NK-92 (cell line): Measurements from ENCODE around the gene SSR3.
"Not testable (repeated sequence)": the region's sequence is repeated elsewhere in the genome, so short reads cannot be mapped to it uniquely, and the experiment has no call there.

ENCODE experiments used
- DNase-seq: peaks from one replicate; lab custom pipeline; 2025; ENCODE audit not compliant: unreplicated experiment; lab: John Stamatoyannopoulos, UW

The SSR3 gene

GRCh38 chr3:156576651-156577348 lies 21.9 kb upstream of the SSR3 start:
- DNase-seq = no peak

- no peak for DNase-seq
Measured at GRCh38 chr3:156576051-156576450, 21.1 kb upstream of the SSR3 start.

GRCh38 chr3:156575641-156576040 lies 20.7 kb upstream of the SSR3 start:
- no peak for DNase-seq

GRCh38 chr3:156569881-156570280 lies 15.0 kb upstream of the SSR3 start:
- not testable (repeated sequence) for DNase-seq

DNA sequence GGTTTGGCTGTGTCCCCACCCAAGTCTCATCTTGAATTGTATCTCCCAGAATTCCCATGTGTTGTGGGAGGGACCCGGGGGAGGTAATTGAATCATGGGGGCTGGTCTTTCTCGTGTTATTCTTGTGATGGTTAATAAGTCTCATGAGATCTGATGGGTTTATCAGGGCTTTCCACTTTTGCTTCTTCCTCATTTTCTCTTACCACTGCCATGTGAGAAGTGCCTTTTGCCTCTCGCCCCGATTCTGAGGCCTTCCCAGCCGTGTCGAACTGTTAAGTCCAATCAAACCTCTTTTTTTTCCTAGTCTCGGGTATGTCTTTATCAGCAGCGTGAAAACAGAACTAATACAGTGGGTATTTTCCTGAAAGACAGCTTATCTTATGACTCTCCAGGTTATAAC lies 14.1 kb upstream of the SSR3 start:
- not testable (repeated sequence) for DNase-seq

DNA sequence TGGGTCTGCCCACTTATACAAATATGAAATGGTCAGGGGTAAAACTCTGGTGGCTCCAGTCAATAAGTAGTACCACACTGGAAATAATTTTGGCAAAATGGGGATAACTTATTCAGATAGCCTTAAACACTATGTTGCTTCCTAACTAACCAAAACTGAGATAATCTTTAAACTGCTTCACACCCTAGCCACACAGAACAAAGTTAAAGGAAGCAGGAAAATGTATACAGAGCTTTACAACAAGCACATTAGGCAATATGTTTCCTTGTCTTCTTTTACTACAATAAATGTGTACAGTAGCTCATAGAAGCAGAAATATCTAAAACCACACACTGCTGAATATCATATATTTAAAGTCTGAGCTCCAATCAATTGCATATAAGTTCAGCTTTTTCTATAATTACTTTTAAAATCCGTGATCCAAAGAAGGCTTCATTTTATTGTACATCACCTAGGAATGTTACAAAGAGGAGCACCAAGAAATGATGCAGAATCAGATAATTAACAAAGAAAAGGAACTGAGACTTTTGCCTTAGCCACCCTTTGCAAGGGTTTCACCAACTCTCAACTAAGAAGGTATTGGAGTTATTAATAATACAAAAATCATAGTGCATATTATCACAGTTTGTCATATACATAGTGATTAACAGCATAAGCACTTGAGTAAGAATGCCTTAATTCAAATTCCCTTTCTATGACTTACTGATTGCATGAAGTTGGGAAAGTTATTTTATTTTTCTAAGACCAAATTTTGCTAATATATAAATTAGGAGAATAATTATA lies 9.2 kb upstream of the SSR3 start:
- no peak for DNase-seq

GRCh38 chr3:156562486-156562885 lies 7.6 kb upstream of the SSR3 start:
- not testable (repeated sequence) for DNase-seq

- DNase-seq = no peak
Measured at GRCh38 chr3:156561533-156561932, 6.6 kb upstream of the SSR3 start.

- no peak for DNase-seq
Measured at GRCh38 chr3:156559321-156559720, 4.4 kb upstream of the SSR3 start.

DNA sequence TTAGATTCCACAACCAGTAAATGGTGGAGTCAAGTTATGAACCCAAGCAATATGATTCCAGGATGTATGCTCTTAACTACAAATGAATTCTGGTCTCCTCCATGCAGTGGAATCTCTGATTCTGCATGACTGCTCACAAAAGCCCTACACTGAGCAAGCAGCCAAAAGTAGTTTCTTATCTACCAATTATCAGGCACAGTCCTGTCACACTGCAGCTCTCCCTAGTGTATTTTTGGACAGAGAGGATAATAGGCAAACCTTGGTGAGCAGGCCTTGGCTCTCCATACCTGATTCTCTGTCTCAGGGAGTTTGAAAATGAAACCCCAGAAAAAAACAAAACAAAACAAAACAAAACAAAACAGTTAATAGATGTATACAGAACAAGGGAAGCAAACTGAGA lies 3.5 kb upstream of the SSR3 start:
- DNase-seq = no peak

DNA sequence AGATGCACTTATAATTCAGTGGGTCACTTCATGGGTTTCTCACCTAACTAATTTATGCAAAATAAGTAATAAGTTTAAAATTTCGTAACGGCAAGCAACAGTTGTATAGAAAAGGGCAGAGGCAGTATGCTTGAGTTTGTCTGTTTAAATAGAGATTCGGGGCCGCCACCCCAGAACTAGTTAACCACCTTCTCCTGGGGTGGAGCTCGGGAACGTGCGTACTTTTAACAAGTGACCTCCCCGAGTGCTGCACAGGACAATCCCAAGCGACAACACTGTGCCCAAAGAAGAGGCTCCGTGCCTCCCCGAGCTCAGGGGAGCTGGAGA lies 439 bp downstream of the SSR3 start:
- no peak for DNase-seq

GRCh38 chr3:156553705-156554356 lies 1.1 kb downstream of the SSR3 start:
- no peak for DNase-seq

GRCh38 chr3:156552973-156553372 lies 1.9 kb downstream of the SSR3 start:
- DNase-seq = no peak

GRCh38 chr3:156551746-156552145 lies 3.2 kb downstream of the SSR3 start:
- DNase-seq = no peak

- no peak for DNase-seq
Measured at GRCh38 chr3:156551261-156551660, 3.7 kb downstream of the SSR3 start.

DNA sequence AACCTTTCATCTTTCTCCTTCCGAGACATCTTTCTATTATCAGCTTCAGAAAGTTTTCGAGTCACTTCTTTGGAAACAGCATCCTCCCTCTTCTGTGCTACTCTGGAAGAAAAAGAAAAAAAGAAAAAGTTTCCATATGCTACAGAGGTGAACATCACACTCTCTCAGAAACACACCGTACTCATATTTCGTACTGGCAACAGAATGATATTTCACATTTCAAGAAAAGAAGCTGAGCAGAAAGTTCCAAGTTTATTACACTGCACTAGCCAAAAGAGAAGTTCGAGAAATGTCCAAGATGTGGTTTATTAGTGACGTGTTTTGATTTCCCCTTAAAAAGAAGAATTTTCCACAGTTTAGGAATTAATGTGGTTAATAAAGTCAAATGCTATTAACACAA lies 6.0 kb downstream of the SSR3 start:
- DNase-seq = no peak

GRCh38 chr3:156548041-156548687 lies 6.8 kb downstream of the SSR3 start:
- DNase-seq = no peak

GRCh38 chr3:156547637-156548036 lies 7.3 kb downstream of the SSR3 start:
- DNase-seq = no peak

DNA sequence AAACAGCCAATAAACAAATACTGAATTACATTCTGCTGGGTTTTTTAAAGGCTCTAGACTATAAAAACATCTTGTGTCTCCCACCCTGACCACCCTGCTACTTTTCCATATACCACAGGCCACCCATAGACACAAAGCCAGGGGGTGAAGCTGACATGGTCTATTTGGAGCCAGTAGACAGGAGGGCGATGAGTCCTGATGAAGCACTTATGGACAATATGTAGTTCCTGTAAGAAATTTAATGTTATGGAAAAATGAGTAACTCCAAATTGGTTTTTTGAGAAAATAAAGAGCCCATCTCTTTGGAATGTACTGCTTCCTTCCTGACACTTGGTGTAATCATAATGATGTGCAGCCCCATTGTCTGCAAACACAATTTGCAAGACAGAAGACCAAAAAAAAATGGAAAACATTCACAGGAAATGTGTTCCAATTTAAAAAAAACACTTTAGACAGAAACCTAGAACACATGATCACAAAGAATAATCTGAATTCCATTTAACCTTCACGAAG lies 11.8 kb downstream of the SSR3 start:
- DNase-seq = no peak

- no peak for DNase-seq
Measured at GRCh38 chr3:156542101-156543042, 12.5 kb downstream of the SSR3 start.
